Measurements from ENCODE around the gene RAD51B.

RAD51B gene

GRCh38 chr14:68643673-68644072 lies 824.1 kb downstream of the RAD51B start:
- ATAC-seq (ENCODE audit: low read depth) (no peak), DNase-seq (ENCODE audit: low spot score) (no peak)
- no peaks in the 10 kb centered on the region for H3K36me3 ChIP-seq (ENCODE audit: low read depth)
- peaks cover 7% of the 10 kb centered on the region for H3K4me1 ChIP-seq (ENCODE audit: insufficient read depth, poor library complexity, severe bottlenecking)
- H3K27me3 ChIP-seq (ENCODE audit: insufficient read depth, poor library complexity, severe bottlenecking): no peaks in the 10 kb centered on the region
- H3K27ac ChIP-seq (ENCODE audit: poor library complexity, severe bottlenecking): no peak overlapping the region
- TF ChIP-seq, protein P1, sequence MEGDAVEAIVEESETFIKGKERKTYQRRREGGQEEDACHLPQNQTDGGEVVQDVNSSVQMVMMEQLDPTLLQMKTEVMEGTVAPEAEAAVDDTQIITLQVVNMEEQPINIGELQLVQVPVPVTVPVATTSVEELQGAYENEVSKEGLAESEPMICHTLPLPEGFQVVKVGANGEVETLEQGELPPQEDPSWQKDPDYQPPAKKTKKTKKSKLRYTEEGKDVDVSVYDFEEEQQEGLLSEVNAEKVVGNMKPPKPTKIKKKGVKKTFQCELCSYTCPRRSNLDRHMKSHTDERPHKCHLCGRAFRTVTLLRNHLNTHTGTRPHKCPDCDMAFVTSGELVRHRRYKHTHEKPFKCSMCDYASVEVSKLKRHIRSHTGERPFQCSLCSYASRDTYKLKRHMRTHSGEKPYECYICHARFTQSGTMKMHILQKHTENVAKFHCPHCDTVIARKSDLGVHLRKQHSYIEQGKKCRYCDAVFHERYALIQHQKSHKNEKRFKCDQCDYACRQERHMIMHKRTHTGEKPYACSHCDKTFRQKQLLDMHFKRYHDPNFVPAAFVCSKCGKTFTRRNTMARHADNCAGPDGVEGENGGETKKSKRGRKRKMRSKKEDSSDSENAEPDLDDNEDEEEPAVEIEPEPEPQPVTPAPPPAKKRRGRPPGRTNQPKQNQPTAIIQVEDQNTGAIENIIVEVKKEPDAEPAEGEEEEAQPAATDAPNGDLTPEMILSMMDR (IDR thresholded peaks at IDR 0.05; ENCODE audit: poor library complexity, severe bottlenecking): no peak
- no peak overlapping the region for H3K4me3 ChIP-seq (ENCODE audit: severe bottlenecking)
- peaks cover 7% of the 10 kb centered on the region for H3K9me3 ChIP-seq (ENCODE audit: severe bottlenecking)

GRCh38 chr14:68644101-68644500 lies 824.5 kb downstream of the RAD51B start:
- H3K27ac ChIP-seq (ENCODE audit: poor library complexity, severe bottlenecking): no peak overlapping the region
- DNase-seq (ENCODE audit: low spot score) (no peak), ATAC-seq (ENCODE audit: low read depth) (no peak)
- H3K4me1 ChIP-seq (ENCODE audit: insufficient read depth, poor library complexity, severe bottlenecking): peaks cover 7% of the 10 kb centered on the region
- H3K27me3 ChIP-seq (ENCODE audit: insufficient read depth, poor library complexity, severe bottlenecking): no peaks in the 10 kb centered on the region
- no peak overlapping the region for H3K4me3 ChIP-seq (ENCODE audit: severe bottlenecking)
- H3K36me3 ChIP-seq (ENCODE audit: low read depth): no peaks in the 10 kb centered on the region
- TF ChIP-seq, protein P1 (IDR thresholded peaks at IDR 0.05; ENCODE audit: poor library complexity, severe bottlenecking): no peak
- H3K9me3 ChIP-seq (ENCODE audit: severe bottlenecking): peaks cover 7% of the 10 kb centered on the region

DNA sequence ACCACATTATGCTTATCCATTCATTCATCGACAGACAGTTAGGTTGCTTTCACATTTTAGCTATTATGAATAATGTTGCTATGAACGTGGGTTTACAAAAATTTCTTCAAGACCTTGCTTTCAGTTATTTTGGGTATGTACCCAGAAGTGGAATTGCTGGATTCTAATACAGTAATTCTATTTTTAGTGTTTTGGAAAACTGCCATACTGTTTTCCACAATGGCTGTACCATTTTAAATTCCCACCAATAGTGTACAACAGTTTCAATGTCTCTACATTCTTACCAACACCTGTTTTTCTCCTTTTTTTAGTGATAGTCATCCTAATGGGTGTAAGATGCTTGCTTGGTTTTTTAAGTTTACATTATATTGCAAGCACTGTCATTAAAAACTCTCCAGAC lies 825.8 kb downstream of the RAD51B start:
- DNase-seq (ENCODE audit: low spot score): no peak
- H3K4me1 ChIP-seq (ENCODE audit: insufficient read depth, poor library complexity, severe bottlenecking): peaks cover 7% of the 10 kb centered on the region
- no peaks in the 10 kb centered on the region for H3K27me3 ChIP-seq (ENCODE audit: insufficient read depth, poor library complexity, severe bottlenecking)
- no peak overlapping the region for H3K27ac ChIP-seq (ENCODE audit: poor library complexity, severe bottlenecking)
- no peak for ATAC-seq (ENCODE audit: low read depth)
- H3K4me3 ChIP-seq (ENCODE audit: severe bottlenecking): no peak overlapping the region
- TF ChIP-seq, protein P1 (IDR thresholded peaks at IDR 0.05; ENCODE audit: poor library complexity, severe bottlenecking): no peak
- no peaks in the 10 kb centered on the region for H3K36me3 ChIP-seq (ENCODE audit: low read depth)
- peaks cover 7% of the 10 kb centered on the region for H3K9me3 ChIP-seq (ENCODE audit: severe bottlenecking)

DNA sequence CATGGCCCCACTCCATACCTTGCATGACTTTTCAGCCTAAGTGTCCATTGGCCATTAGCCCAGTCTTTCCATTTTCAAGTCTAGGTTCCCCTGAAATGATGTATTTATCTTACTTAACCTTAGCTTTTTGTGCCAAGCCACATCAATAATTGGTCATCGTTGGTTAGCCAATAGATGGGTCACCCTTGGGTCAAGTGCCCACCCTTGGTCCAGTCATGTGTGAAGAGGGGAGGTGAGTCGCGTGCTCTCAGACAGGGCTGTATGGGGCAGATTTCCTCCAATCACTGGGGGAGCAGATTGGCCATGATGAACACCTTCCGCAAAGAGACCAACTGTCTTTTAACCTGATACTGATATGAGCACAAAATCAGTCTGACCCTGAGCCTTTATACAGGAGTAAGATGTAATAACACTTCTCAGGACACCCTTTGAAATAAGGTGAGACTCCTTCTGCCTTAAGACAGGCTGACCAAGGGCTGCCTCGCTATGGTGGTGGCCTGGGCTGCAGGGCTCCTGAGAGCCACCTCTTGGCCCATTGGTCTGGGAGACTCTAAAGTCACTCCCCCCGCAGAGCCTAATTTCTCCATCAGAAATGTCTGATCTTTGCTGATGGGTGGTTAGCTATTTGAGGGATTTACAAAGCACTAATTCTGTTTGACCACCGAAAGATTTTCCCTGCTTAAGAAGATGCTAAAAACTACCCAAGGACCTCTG lies 830.1 kb downstream of the RAD51B start:
- H3K27ac ChIP-seq (ENCODE audit: poor library complexity, severe bottlenecking): no peak overlapping the region
- ATAC-seq (ENCODE audit: low read depth) (no peak), DNase-seq (ENCODE audit: low spot score) (no peak)
- H3K36me3 ChIP-seq (ENCODE audit: low read depth): no peaks in the 10 kb centered on the region
- H3K9me3 ChIP-seq (ENCODE audit: severe bottlenecking): no peaks in the 10 kb centered on the region
- no peak overlapping the region for H3K4me3 ChIP-seq (ENCODE audit: severe bottlenecking)
- H3K27me3 ChIP-seq (ENCODE audit: insufficient read depth, poor library complexity, severe bottlenecking): no peaks in the 10 kb centered on the region
- peaks cover 7% of the 10 kb centered on the region for H3K4me1 ChIP-seq (ENCODE audit: insufficient read depth, poor library complexity, severe bottlenecking)
- TF ChIP-seq, protein P1 (IDR thresholded peaks at IDR 0.05; ENCODE audit: poor library complexity, severe bottlenecking): no peak

- ATAC-seq (ENCODE audit: low read depth) (no peak), DNase-seq (ENCODE audit: low spot score) (no peak)
- Histone ChIP-seq H3K4me3 (ENCODE audit: severe bottlenecking) (no peak overlapping the region), H3K27me3 (ENCODE audit: insufficient read depth, poor library complexity, severe bottlenecking) (no peaks in the 10 kb centered on the region), H3K9me3 (ENCODE audit: severe bottlenecking) (no peaks in the 10 kb centered on the region), H3K36me3 (ENCODE audit: low read depth) (no peaks in the 10 kb centered on the region), H3K27ac (ENCODE audit: poor library complexity, severe bottlenecking) (no peak overlapping the region), H3K4me1 (ENCODE audit: insufficient read depth, poor library complexity, severe bottlenecking) (no peaks in the 10 kb centered on the region)
- TF ChIP-seq, protein P1 (IDR thresholded peaks at IDR 0.05; ENCODE audit: poor library complexity, severe bottlenecking): no peak
Observed at GRCh38 chr14:68650404-68650994, 830.9 kb downstream of the RAD51B start.

Measured in RWPE2 (cell line).